Mesothelial cell of epicardium (in vitro differentiated cells): ENCODE data around the gene RTL1. TPM values are rescaled to one million over a fixed set of nuclear protein-coding genes. Genes with fewer than 3 reads are reported as not detected.

Experiments
- DNase-seq, 2 experiments: peaks; one replicate each; pipeline ENCODE4 v3.0.0; 2021; ENCODE audit warnings: low spot score in 2 of 2; ENCODE audit not compliant: unreplicated experiment in 2 of 2
- H3K27ac Mint-ChIP-seq: 2 replicates; pipeline ENCODE4 v1.8.0; 2021; ENCODE audit warnings: mixed read lengths
- H3K27me3 Mint-ChIP-seq: 2 replicates; pipeline ENCODE4 v1.8.0; 2021; ENCODE audit warnings: low read depth, mixed read lengths
- H3K36me3 Mint-ChIP-seq: 2 replicates; pipeline ENCODE4 v1.8.0; 2021; ENCODE audit warnings: mixed read lengths
- H3K4me1 Mint-ChIP-seq: 2 replicates; pipeline ENCODE4 v1.8.0; 2021; ENCODE audit warnings: mixed read lengths
- H3K4me3 Mint-ChIP-seq: 2 replicates; pipeline ENCODE4 v1.8.0; 2021; ENCODE audit warnings: mild to moderate bottlenecking, moderate library complexity, mixed read lengths
- H3K9me3 Mint-ChIP-seq: 2 replicates; pipeline ENCODE4 v1.8.0; 2021; ENCODE audit warnings: mixed read lengths
- CTCF ChIP-seq: fragments of 200-600 bp; sonication (generic); IDR thresholded peaks from one replicate; pipeline ENCODE4 v1.5.0; 2021; ENCODE audit warnings: antibody characterized with exemption; ENCODE audit not compliant: unreplicated experiment
- total RNA-seq: library from RNA; stranded (reverse); gene quantifications from 3 replicates; pipeline ENCODE4 v1.2.1, GENCODE V29; 2021

RTL1 gene
- total RNA-seq, 1 donor from 2014 or later, result 9.3 TPM

DNA sequence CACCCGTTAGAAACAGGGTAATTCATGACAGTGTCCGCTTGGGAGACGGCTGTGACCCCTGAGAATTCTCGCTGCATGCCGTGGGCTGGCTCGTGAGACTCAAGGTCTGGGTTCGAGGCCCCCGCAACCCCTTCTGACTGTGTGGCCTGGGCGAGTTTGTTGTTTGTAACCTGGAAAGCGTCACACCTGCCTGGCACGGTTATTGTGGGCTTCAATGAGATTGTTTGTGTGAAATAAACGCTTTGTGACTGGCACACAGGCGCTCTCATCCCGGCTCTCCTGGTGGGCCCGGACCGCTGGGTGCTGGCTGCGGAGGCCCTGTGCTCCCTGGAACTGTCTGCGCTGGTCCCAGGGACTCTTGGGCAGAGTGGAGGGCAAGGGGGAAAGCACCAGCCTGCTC is 43.7 kb downstream of the RTL1 start:
- H3K9me3 Mint-ChIP-seq, result no peaks in the 10 kb centered on the region
- H3K4me1 Mint-ChIP-seq, result peaks cover 8% of the 10 kb centered on the region
- H3K4me3 Mint-ChIP-seq, result no peak overlapping the region
- H3K36me3 Mint-ChIP-seq, result no peaks in the 10 kb centered on the region
- H3K27me3 Mint-ChIP-seq, result peaks cover 8% of the 10 kb centered on the region
- no peak overlapping the region for H3K27ac Mint-ChIP-seq
- DNase-seq, result no peak
- TF ChIP-seq CTCF, result no peak

GRCh38 chr14:100858838-100859220 is 44.7 kb downstream of the RTL1 start:
- Mint-ChIP-seq H3K4me1 (peaks cover 8% of the 10 kb centered on the region), H3K27ac (no peak overlapping the region), H3K36me3 (no peaks in the 10 kb centered on the region), H3K9me3 (no peaks in the 10 kb centered on the region), H3K27me3 (peaks cover under 1% of the 10 kb centered on the region), H3K4me3 (no peak overlapping the region)
- no peak for DNase-seq
- TF ChIP-seq CTCF, result no peak

- Mint-ChIP-seq H3K4me1 (peaks cover 8% of the 10 kb centered on the region), H3K9me3 (no peaks in the 10 kb centered on the region), H3K27me3 (no peaks in the 10 kb centered on the region), H3K4me3 (no peak overlapping the region), H3K36me3 (no peaks in the 10 kb centered on the region), H3K27ac (no peak overlapping the region)
- no peak for TF ChIP-seq CTCF
- no peak for DNase-seq
These were observed 45.3 kb downstream of the RTL1 start for GRCh38 chr14:100857923-100858837.

DNA sequence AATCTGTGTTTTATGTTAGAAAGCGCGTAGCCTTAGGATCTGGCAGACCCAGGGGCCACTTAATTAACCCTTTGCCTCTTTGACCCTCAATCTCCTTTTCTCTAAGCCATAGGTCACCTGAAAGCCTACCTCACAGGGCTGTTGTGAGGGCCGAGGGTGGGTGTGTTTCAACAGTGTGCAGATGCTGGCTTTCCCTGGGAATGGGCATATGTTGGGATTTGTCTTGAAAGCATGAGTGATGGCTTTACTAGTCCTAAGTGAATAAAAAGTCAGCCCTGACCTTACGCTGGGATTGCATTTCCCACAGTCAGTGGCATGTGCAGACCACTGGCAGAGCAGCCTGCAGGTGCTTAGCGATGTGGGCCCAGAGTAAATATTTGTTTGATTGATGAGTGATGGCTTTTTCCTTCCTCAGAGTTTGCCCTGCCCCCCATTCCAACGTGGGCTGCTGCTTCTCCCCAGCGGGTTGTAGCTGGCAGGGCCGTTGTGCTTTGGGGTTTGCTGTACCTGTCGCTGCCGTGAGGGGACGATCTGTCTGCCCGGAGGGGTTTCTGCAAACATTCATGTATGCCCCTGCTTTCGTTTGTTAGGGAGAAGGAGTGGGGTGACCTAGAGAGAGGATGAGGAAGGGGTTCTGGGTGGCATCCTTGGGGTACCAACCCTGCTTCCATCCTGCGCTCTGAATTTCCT is 46.1 kb downstream of the RTL1 start:
- no peaks in the 10 kb centered on the region for H3K9me3 Mint-ChIP-seq
- H3K36me3 Mint-ChIP-seq, result no peaks in the 10 kb centered on the region
- H3K4me1 Mint-ChIP-seq, result peaks cover 8% of the 10 kb centered on the region
- no peak for TF ChIP-seq CTCF
- H3K27me3 Mint-ChIP-seq, result no peaks in the 10 kb centered on the region
- H3K4me3 Mint-ChIP-seq, result no peak overlapping the region
- DNase-seq, result no peak
- H3K27ac Mint-ChIP-seq, result no peak overlapping the region

GRCh38 chr14:100856056-100856950 is 47.2 kb downstream of the RTL1 start:
- H3K4me1 Mint-ChIP-seq, result peaks cover 8% of the 10 kb centered on the region
- no peaks in the 10 kb centered on the region for H3K9me3 Mint-ChIP-seq
- no peak overlapping the region for H3K27ac Mint-ChIP-seq
- DNase-seq, result no peak
- no peaks in the 10 kb centered on the region for H3K36me3 Mint-ChIP-seq
- TF ChIP-seq CTCF, result no peak
- no peaks in the 10 kb centered on the region for H3K27me3 Mint-ChIP-seq
- no peak overlapping the region for H3K4me3 Mint-ChIP-seq
